Keratinocyte (primary cell): Measurements from ENCODE around the gene TPCN2. TPM values are rescaled to one million over a fixed set of nuclear protein-coding genes. Genes with fewer than 3 reads are reported as not detected.

Experiments
- DNase-seq: peaks from one replicate; pipeline ENCODE4 v3.0.0-alpha.2; 2011; ENCODE audit warnings: low read depth, missing footprints, low spot score
- FAIRE-seq: peaks from 2 replicates; lab custom pipeline; 2011; peaks lifted over from hg19 to GRCh38; lab: Jason Lieb, UNC
- H2AFZ ChIP-seq: 2 replicates; pipeline ENCODE4 v1.6.0; 2012; ENCODE audit warnings: low read length, control low read depth, inconsistent platforms; ENCODE audit not compliant: control insufficient read depth
- H3K27ac ChIP-seq: 2 replicates; pipeline ENCODE4 v1.5.1; 2011; ENCODE audit warnings: low read length; ENCODE audit not compliant: control insufficient read depth, insufficient read depth
- H3K27me3 ChIP-seq: 3 replicates; pipeline ENCODE4 v1.6.0; 2011; ENCODE audit warnings: low read length; ENCODE audit not compliant: control insufficient read depth, insufficient read depth; ENCODE audit errors: extremely low read depth
- H3K36me3 ChIP-seq, 2 experiments: 2 replicates in 1 of 2; 3 replicates in 1 of 2; pipeline ENCODE4 v1.5.1; 2011; ENCODE audit warnings: low read length in 2 of 2, mild to moderate bottlenecking in 1 of 2; ENCODE audit not compliant: control insufficient read depth in 2 of 2, insufficient read depth in 2 of 2; ENCODE audit errors: extremely low read depth in 1 of 2
- H3K4me1 ChIP-seq: 3 replicates; pipeline ENCODE4 v1.5.1; 2011; ENCODE audit warnings: low read length; ENCODE audit not compliant: control insufficient read depth, insufficient read depth; ENCODE audit errors: extremely low read depth
- H3K4me2 ChIP-seq: 3 replicates; pipeline ENCODE4 v1.6.0; 2011; ENCODE audit warnings: low read depth, low read length; ENCODE audit not compliant: control insufficient read depth, insufficient read depth; ENCODE audit errors: extremely low read depth
- H3K4me3 ChIP-seq, 3 experiments: fragments of 200-600 bp in 1 of 3; sonication (generic) in 1 of 3; 2 replicates in 2 of 3; 3 replicates in 1 of 3; pipeline ENCODE4 v1.5.1; 2011 to 2016; ENCODE audit warnings: low read length in 3 of 3, mild to moderate bottlenecking in 3 of 3, control low read depth in 2 of 3, inconsistent platforms in 1 of 3, low read depth in 1 of 3, mixed read lengths in 1 of 3, mixed run types in 1 of 3, moderate library complexity in 1 of 3; ENCODE audit not compliant: control insufficient read depth in 2 of 3, insufficient read depth in 2 of 3; ENCODE audit errors: extremely low read depth in 1 of 3
- H3K79me2 ChIP-seq: 2 replicates; pipeline ENCODE4 v1.6.0; 2012; ENCODE audit warnings: low read length; ENCODE audit not compliant: control insufficient read depth, insufficient read depth
- H3K9ac ChIP-seq: 3 replicates; pipeline ENCODE4 v1.6.0; 2011; ENCODE audit warnings: low read length; ENCODE audit not compliant: control insufficient read depth, insufficient read depth; ENCODE audit errors: extremely low read depth
- H3K9me1 ChIP-seq: 3 replicates; pipeline ENCODE4 v1.6.0; 2011; ENCODE audit warnings: low read length; ENCODE audit not compliant: control insufficient read depth, insufficient read depth; ENCODE audit errors: extremely low read depth
- H3K9me3 ChIP-seq: 2 replicates; pipeline ENCODE4 v1.5.1; 2012; ENCODE audit warnings: low read depth, low read length; ENCODE audit not compliant: control insufficient read depth
- H4K20me1 ChIP-seq: 3 replicates; pipeline ENCODE4 v1.6.0; 2011; ENCODE audit warnings: low read length; ENCODE audit not compliant: control insufficient read depth, insufficient read depth; ENCODE audit errors: extremely low read depth
- CTCF ChIP-seq, 3 experiments: IDR thresholded peaks in 1 of 3; conservative IDR thresholded peaks in 1 of 3; optimal IDR thresholded peaks in 1 of 3; 2 replicates in 2 of 3; 3 replicates in 1 of 3; pipeline versions ENCODE3 to v1.5.1; 2011; ENCODE audit warnings: low read length in 3 of 3, mild to moderate bottlenecking in 3 of 3, moderate library complexity in 2 of 3, control low read depth in 1 of 3, inconsistent platforms in 1 of 3; ENCODE audit not compliant: insufficient read depth in 2 of 3; ENCODE audit errors: extremely low read depth in 1 of 3
- EZH2 ChIP-seq: IDR thresholded peaks from one replicate; pipeline ENCODE4 v1.6.1; 2012; ENCODE audit warnings: inconsistent platforms, mild to moderate bottlenecking, low read length, moderate library complexity
- dilution Hi-C: fragments of 300-500 bp; cut with MboI; formaldehyde crosslinking; loops from one replicate; pipeline ENCODE4 v1.7.0; 2020; ENCODE audit warnings: low sequenced_read_pairs; ENCODE audit not compliant: extremely low pct_ligation_motif_present
- polyA plus RNA-seq, 5 experiments: library from polyadenylated mRNA; depleted of rRNA in 3 of 5; stranded (reverse) in 3 of 5; stranded (forward) in 1 of 5; unstranded in 1 of 5; fragments of >200 nt; gene quantifications; 1 replicate in 1 of 5; 2 replicates in 3 of 5; 3 replicates in 1 of 5; pipeline versions ENCODE4 v1.2.1 to v1.2.3, GENCODE V29; 2011 to 2012; ENCODE audit warnings: missing spikeins in 2 of 5, low read depth in 1 of 5, low replicate concordance in 1 of 5

Gene TPCN2
- polyA plus RNA-seq, 1 donor (not counting 4 experiments of a cell fraction or from before 2014, with no cell fraction given) = 7.7 TPM

- DNase-seq = no peak
- Histone ChIP-seq H3K27ac (no peak overlapping the region), H3K4me3 (no peak overlapping the region), H2AFZ (no peak overlapping the region), H3K36me3 (peaks cover 10 to 43% of the 10 kb centered on the region in 2 experiments), H3K27me3 (no peaks in the 10 kb centered on the region), H3K9ac (no peak overlapping the region), H4K20me1 (no peaks in the 10 kb centered on the region), H3K9me3 (no peaks in the 10 kb centered on the region), H3K4me2 (no peak overlapping the region), H3K79me2 (peaks cover 30% of the 10 kb centered on the region), H3K9me1 (no peaks in the 10 kb centered on the region), H3K4me1 (no peaks in the 10 kb centered on the region)
- dilution Hi-C loops = no loop called here
- TF ChIP-seq CTCF (optimal IDR thresholded peaks at IDR 0.05 in 1 of 3, IDR thresholded peaks at IDR 0.05 in 1 of 3, conservative IDR thresholded peaks at IDR 0.05 in 1 of 3; ENCODE audit: extremely low read depth in 1 of 3, insufficient read depth in 2 of 3, low read length in 3 of 3) (no peak), EZH2 (no peak)
- no peak for FAIRE-seq
These were observed 10.0 kb downstream of the TPCN2 start for GRCh38 chr11:69058511-69059270.

GRCh38 chr11:69059429-69059828 lies 10.7 kb downstream of the TPCN2 start:
- H3K9me1 ChIP-seq = no peaks in the 10 kb centered on the region
- DNase-seq (no peak), FAIRE-seq (no peak)
- H3K4me3 ChIP-seq = no peak overlapping the region
- no peaks in the 10 kb centered on the region for H3K9me3 ChIP-seq
- no peak for TF ChIP-seq EZH2
- no peak for TF ChIP-seq CTCF (optimal IDR thresholded peaks at IDR 0.05 in 1 of 3, IDR thresholded peaks at IDR 0.05 in 1 of 3, conservative IDR thresholded peaks at IDR 0.05 in 1 of 3; ENCODE audit: extremely low read depth in 1 of 3, insufficient read depth in 2 of 3, low read length in 3 of 3)
- H3K36me3 ChIP-seq = peaks cover 6 to 44% of the 10 kb centered on the region in 2 experiments
- no peaks in the 10 kb centered on the region for H3K27me3 ChIP-seq
- H4K20me1 ChIP-seq = no peaks in the 10 kb centered on the region
- H3K4me1 ChIP-seq = no peaks in the 10 kb centered on the region
- H2AFZ ChIP-seq = no peak overlapping the region
- no peak overlapping the region for H3K9ac ChIP-seq
- no peak overlapping the region for H3K4me2 ChIP-seq
- peaks cover 22% of the 10 kb centered on the region for H3K79me2 ChIP-seq
- H3K27ac ChIP-seq = no peak overlapping the region
- dilution Hi-C loops = no loop called here
